SU-DHL-6 (cell line): ENCODE results near the gene COX15.

ENCODE experiments used
- EZH2phosphoT487 ChIP-seq: fragments of 200-600 bp; sonication (generic), shearing (Covaris generic); conservative IDR thresholded peaks from 2 replicates; pipeline ENCODE4 v1.6.1; 2018; ENCODE audit warnings: mild to moderate bottlenecking, antibody characterized with exemption, low read length, moderate library complexity, mixed read lengths
- TF ChIP-seq, protein P1 (sequence below): fragments of 200-600 bp; sonication (generic); IDR thresholded peaks from one replicate; pipeline ENCODE4 v1.5.1; 2017; ENCODE audit warnings: antibody characterized with exemption, mild to moderate bottlenecking, low read length, moderate library complexity; ENCODE audit not compliant: insufficient read depth, poor library complexity, severe bottlenecking

DNA sequence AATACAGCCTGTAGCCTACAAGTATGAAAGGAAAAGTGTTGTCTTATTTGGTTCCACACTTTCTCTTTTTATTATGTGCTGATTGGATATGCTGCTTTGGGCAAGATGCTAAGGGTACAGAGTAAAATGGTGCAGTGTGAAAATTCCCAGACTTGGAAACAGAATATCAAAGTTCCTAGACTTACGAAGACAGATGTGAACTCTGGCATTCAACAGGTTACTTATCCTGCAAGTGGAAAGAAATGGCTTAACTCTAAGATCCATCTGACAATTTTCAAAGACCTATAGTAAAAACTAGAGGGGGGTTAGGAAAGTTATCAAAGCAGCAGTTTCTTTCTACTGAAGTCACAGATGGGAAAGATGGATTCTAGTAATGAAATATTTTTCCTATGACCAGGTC is 24.2 kb upstream of the COX15 start:
- TF ChIP-seq EZH2phosphoT487 = no peak
- TF ChIP-seq, protein P1, sequence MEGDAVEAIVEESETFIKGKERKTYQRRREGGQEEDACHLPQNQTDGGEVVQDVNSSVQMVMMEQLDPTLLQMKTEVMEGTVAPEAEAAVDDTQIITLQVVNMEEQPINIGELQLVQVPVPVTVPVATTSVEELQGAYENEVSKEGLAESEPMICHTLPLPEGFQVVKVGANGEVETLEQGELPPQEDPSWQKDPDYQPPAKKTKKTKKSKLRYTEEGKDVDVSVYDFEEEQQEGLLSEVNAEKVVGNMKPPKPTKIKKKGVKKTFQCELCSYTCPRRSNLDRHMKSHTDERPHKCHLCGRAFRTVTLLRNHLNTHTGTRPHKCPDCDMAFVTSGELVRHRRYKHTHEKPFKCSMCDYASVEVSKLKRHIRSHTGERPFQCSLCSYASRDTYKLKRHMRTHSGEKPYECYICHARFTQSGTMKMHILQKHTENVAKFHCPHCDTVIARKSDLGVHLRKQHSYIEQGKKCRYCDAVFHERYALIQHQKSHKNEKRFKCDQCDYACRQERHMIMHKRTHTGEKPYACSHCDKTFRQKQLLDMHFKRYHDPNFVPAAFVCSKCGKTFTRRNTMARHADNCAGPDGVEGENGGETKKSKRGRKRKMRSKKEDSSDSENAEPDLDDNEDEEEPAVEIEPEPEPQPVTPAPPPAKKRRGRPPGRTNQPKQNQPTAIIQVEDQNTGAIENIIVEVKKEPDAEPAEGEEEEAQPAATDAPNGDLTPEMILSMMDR = no peak
